GM12878 (cell line): Measurements from ENCODE around the gene METTL2B. TPM values are rescaled to one million over a fixed set of nuclear protein-coding genes. Genes with fewer than 3 reads are reported as not detected.
"Not testable (repeated sequence)": the region's sequence is repeated elsewhere in the genome, so short reads cannot be mapped to it uniquely, and the experiment has no call there.

Source experiments
- ATAC-seq: fragments of 200-7000 bp; cut with Tn5 transposase; 3 replicates; pipeline ENCODE4 v1.9.1; 2020; ENCODE audit warnings: mild to moderate bottlenecking, moderate library complexity
- BruUV-seq: library from RNA; stranded (reverse); fragments of 400-500 nt; replicated peaks from 2 replicates; lab custom pipeline; 2021; lab: Mats Ljungman, UMichigan
- CTCF ChIA-PET: fragments of 300-600 bp; sonication (Branson Sonifier 250); formaldehyde crosslinking; extraction: SDS; loops from one replicate; lab custom pipeline; 2021; ENCODE audit warnings: inconsistent platforms; lab: Yijun Ruan, JAX
- POLR2A ChIA-PET: fragments of 350-600 bp; formaldehyde crosslinking; extraction: SDS; loops from one replicate; lab custom pipeline; 2021; ENCODE audit warnings: inconsistent platforms; lab: Charles Lee
- RAD21 ChIA-PET: fragments of 300-600 bp; sonication (Branson Sonifier 250); formaldehyde crosslinking; loops from one replicate; lab custom pipeline; 2023; ENCODE audit warnings: antibody characterized with exemption; ENCODE audit not compliant: unreplicated experiment; lab: Charles Lee
- SMC1A ChIA-PET: fragments of 300-600 bp; sonication (Branson Sonifier 250); formaldehyde crosslinking; loops from one replicate; lab custom pipeline; 2023; ENCODE audit not compliant: unreplicated experiment, uncharacterized antibody; lab: Charles Lee
- DNase-seq: peaks from one replicate; pipeline ENCODE4 v3.0.0-alpha.2; 2011; ENCODE audit warnings: low read depth, low spot score
- FAIRE-seq: peaks from 3 replicates; lab custom pipeline; 2011; peaks lifted over from hg19 to GRCh38; lab: Jason Lieb, UNC
- H2AFZ ChIP-seq: 2 replicates; pipeline ENCODE4 v1.6.0; 2011; ENCODE audit warnings: low read depth, low read length, control low read depth; ENCODE audit not compliant: control insufficient read depth
- H3K27ac ChIP-seq: 2 replicates; pipeline ENCODE4 v1.5.1; 2011; ENCODE audit warnings: control low read depth; ENCODE audit not compliant: control insufficient read depth, insufficient read depth
- H3K27me3 ChIP-seq, 2 experiments: replicated peaks in 1 of 2; 2 replicates each; pipeline versions ENCODE4 v1.6.0 to v1.6.1; 2011; ENCODE audit warnings: low read length in 1 of 2; ENCODE audit not compliant: control insufficient read depth in 2 of 2, insufficient read depth in 2 of 2
- H3K36me3 ChIP-seq, 2 experiments: 2 replicates each; pipeline ENCODE4 v1.5.1; 2011; ENCODE audit warnings: low read length in 1 of 2; ENCODE audit not compliant: control insufficient read depth in 2 of 2, insufficient read depth in 2 of 2
- H3K4me1 ChIP-seq: 2 replicates; pipeline ENCODE4 v1.6.1; 2011; ENCODE audit warnings: mild to moderate bottlenecking, low read length, moderate library complexity, mixed read lengths; ENCODE audit not compliant: control insufficient read depth, insufficient read depth
- H3K4me2 ChIP-seq: 2 replicates; pipeline ENCODE4 v1.6.0; 2011; ENCODE audit warnings: control low read depth; ENCODE audit not compliant: control insufficient read depth, insufficient read depth
- H3K4me3 ChIP-seq: fragments of 200-600 bp; sonication (generic); 2 replicates; pipeline ENCODE4 v1.5.1; 2016
- H3K79me2 ChIP-seq: 2 replicates; pipeline ENCODE4 v1.6.0; 2011; ENCODE audit warnings: low read length; ENCODE audit not compliant: control insufficient read depth, insufficient read depth
- H3K9ac ChIP-seq: 2 replicates; pipeline ENCODE4 v1.8.0; 2011; ENCODE audit warnings: low read length, control low read depth, mixed read lengths; ENCODE audit not compliant: control insufficient read depth, insufficient read depth
- H3K9me3 ChIP-seq: replicated peaks from 3 replicates; pipeline ENCODE4 v1.5.1; 2011; ENCODE audit warnings: mild to moderate bottlenecking, low read length; ENCODE audit not compliant: control insufficient read depth, insufficient read depth
- H4K20me1 ChIP-seq: 2 replicates; pipeline ENCODE4 v1.6.0; 2011; ENCODE audit not compliant: control insufficient read depth, insufficient read depth
- WGBS: methylation state at CpG from one replicate; pipeline ENCODE4 v1.1.6; 2016; ENCODE audit warnings: low lambda C conversion rate; ENCODE audit not compliant: insufficient replicate concordance, insufficient coverage; ENCODE audit errors: missing lambda C conversion rate; 5-methylcytosine and 5-hydroxymethylcytosine counted together
- in situ Hi-C: fragments of 300-500 bp; cut with MboI; formaldehyde crosslinking; loops from 9 replicates; pipeline ENCODE4 v1.14.3; 2018; ENCODE audit warnings: mixed read lengths
- intact Hi-C: fragments of 100-400 bp; cut with micrococcal nuclease; formaldehyde crosslinking; loops from one replicate; pipeline ENCODE4 v1.14.2; 2022; ENCODE audit not compliant: unreplicated experiment
- polyA plus RNA-seq, 11 experiments: library from polyadenylated mRNA; depleted of rRNA in 4 of 11; unstranded in 6 of 11; stranded (reverse) in 5 of 11; fragments of >200 nt; fragmentation: Nextera tagmentation in 4 of 11; fragmentation: Illumina TruSeq in 1 of 11; extraction: Ambion mirVana in 4 of 11; extraction: Trizol in 1 of 11; gene quantifications; 1 replicate in 1 of 11; 2 replicates in 10 of 11; pipeline versions ENCODE4 v1.2.1 to v1.2.3, GENCODE V29; 2011 to 2016; ENCODE audit warnings: inconsistent platforms in 2 of 11, missing spikeins in 2 of 11, low read depth in 1 of 11
- total RNA-seq, 4 experiments: library from RNA; depleted of rRNA in 3 of 4; stranded (reverse); fragments of >200 nt in 3 of 4; fragmentation: Illumina TruSeq in 1 of 4; extraction: Trizol in 1 of 4; gene quantifications; 2 replicates each; pipeline versions ENCODE4 v1.2.1 to v1.2.3, GENCODE V29; 2013 to 2021

The METTL2B gene
- total and polyA plus RNA-seq, 10 of the 15 experiments (the other 5 are each of a cell fraction or from before 2014, with no cell fraction given): 18.9 to 48.4 (median 37.3) TPM

DNA sequence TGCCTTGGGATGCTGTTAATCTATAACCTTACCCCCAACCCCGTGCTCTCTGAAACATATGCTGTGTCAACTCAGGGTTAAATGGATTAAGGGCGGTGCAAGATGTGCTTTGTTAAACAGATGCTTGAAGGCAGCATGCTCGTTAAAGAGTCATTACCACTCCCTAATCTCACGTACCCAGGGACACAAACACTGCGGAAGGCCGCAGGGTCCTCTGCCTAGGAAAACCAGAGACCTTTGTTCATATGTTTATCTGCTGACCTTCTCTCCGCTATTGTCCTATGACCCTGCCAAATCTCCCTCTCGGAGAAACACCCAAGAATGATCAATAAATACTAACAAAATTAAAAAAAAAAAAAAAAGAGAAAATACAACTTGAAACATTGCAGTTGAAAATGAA is 12.6 kb upstream of the METTL2B start:
- intact Hi-C loops, H3K4me2 ChIP-seq, ATAC-seq, H3K27ac ChIP-seq, H3K36me3 ChIP-seq, DNase-seq, RAD21 ChIA-PET, H3K9ac ChIP-seq, H2AFZ ChIP-seq, H3K4me3 ChIP-seq, H3K9me3 ChIP-seq, SMC1A ChIA-PET, H4K20me1 ChIP-seq, FAIRE-seq, H3K27me3 ChIP-seq, CTCF ChIA-PET, BruUV-seq, POLR2A ChIA-PET: not testable (repeated sequence)
- H3K4me1 ChIP-seq: peaks cover 12% of the 10 kb centered on the region; the same call in 1 of the 2 replicates
- 84% methylated on average over 7 of the region's 8 CpGs for WGBS
- peaks cover 23% of the 10 kb centered on the region for H3K79me2 ChIP-seq
- in situ Hi-C loops: loop anchor here (5.0 kb wide), 1 partner anchor 37 kb away; no protein-coding TSS in a partner anchor

DNA sequence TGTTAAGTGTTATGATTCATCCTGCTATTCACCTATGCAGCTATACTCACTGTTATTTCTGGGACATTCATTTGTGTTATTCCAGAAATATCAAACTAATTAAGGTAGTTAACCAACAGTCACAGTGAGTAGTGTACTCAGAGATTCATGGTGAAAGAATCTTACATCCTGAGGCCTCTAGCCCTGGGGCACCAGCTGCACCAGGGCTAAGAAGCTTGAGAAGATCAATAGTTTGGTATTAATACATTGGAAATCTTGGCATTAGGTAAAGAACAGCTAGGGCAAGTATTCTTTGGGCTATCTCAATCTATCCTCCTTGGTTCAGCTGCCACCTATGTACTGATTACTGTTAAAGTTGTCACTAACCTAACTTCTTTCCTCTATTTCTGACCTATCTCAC is 9.7 kb upstream of the METTL2B start:
- ATAC-seq, RAD21 ChIA-PET, H3K36me3 ChIP-seq, in situ Hi-C loops, H3K9me3 ChIP-seq, H3K4me3 ChIP-seq, POLR2A ChIA-PET, H3K9ac ChIP-seq, H4K20me1 ChIP-seq, H2AFZ ChIP-seq, H3K4me2 ChIP-seq, H3K79me2 ChIP-seq, intact Hi-C loops, H3K27me3 ChIP-seq, H3K4me1 ChIP-seq, BruUV-seq, H3K27ac ChIP-seq, DNase-seq: not testable (repeated sequence)
- ChIA-PET CTCF (interaction anchor here (4.5 kb wide), 1 partner anchor 39 kb away, joined by 36 read pairs; no protein-coding TSS in a partner anchor), SMC1A (interaction anchor here (0.6 kb wide), 1 partner anchor 149 kb away, joined by 3 read pairs; no protein-coding TSS in a partner anchor)
- FAIRE-seq: peak; percentile 78
